ENCODE measurements around the gene PBX1.

DNA sequence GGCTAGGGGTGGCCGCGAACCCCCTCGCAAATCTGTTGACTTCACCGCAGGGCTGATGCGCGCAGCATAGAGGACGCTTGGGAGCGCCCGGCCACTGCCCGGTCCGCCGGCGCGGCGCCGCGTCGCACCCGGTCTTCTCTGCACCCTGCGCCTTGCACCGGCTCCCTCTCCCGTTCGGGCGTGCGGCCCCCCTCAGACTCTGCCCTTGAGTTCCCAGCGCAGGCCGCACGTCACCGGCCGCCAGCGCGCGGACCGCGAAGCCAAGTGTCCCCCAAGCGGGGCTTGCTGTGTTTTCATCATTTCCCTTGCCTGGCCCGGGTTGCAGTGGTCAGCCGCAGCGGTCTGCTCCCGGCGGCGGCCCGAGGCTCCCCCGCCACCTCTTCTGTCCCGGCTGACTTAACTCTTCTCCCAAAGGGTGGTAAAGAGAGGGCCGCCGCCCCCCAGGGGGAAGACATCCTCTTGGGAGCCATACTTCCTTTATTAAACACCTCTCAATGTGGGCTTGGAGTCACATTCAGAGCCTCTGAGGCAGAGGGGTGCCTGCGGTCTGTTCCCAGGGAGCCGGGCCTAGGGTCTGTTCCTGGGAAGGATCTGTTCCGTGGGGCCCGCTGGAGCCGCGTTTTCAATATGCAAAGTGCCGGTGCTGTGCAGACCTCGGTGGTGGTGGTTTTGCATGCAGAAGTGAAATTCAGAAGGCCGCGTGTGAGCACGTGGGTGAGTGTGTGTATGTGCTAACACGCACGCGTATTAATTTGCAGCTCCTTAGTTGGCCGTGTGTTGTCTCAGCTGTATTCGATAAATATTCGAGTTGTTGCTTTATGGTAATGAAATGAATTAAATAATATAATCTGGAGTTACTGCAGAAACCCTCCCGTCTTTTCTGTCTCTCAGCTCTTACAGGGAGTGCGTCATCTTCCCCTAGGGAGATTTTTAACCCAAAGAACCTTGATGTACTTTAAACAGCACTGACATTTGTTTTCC is 17.6 kb downstream of the PBX1 start:
- no peak for TF ChIP-seq POLR2A (IDR thresholded peaks at IDR 0.05; ENCODE audit: low read depth, low read length)
- no peak for TF ChIP-seq SPI1 (IDR thresholded peaks at IDR 0.05; ENCODE audit: low read depth, low read length)
- no peak for TF ChIP-seq POLR2AphosphoS5 (IDR thresholded peaks at IDR 0.05; ENCODE audit: low read depth, low read length)
- no peak for TF ChIP-seq TAF1 (IDR thresholded peaks at IDR 0.05; ENCODE audit: low read depth, low read length)
- TF ChIP-seq POU2F2 (IDR thresholded peaks at IDR 0.05; ENCODE audit: low read depth, low read length): no peak

Data from GM12891 (cell line).